HG03378 (cell line): ENCODE data around the gene DNAH7.
A peak's percentile ranks its signal among the peaks of the same experiment; 100 is the strongest.

Experiments used
- ATAC-seq: cut with Tn5 transposase; IDR thresholded peaks from one replicate; pipeline ENCODE4 v1.9.1; 2021; ENCODE audit warnings: mild to moderate bottlenecking, moderate library complexity; ENCODE audit not compliant: unreplicated experiment

Gene DNAH7

GRCh38 chr2:196079052-196079451 is 10.4 kb upstream of the DNAH7 start:
- ATAC-seq = no peak

- no peak for ATAC-seq
Observed at GRCh38 chr2:196077821-196078220, 9.2 kb upstream of the DNAH7 start.

DNA sequence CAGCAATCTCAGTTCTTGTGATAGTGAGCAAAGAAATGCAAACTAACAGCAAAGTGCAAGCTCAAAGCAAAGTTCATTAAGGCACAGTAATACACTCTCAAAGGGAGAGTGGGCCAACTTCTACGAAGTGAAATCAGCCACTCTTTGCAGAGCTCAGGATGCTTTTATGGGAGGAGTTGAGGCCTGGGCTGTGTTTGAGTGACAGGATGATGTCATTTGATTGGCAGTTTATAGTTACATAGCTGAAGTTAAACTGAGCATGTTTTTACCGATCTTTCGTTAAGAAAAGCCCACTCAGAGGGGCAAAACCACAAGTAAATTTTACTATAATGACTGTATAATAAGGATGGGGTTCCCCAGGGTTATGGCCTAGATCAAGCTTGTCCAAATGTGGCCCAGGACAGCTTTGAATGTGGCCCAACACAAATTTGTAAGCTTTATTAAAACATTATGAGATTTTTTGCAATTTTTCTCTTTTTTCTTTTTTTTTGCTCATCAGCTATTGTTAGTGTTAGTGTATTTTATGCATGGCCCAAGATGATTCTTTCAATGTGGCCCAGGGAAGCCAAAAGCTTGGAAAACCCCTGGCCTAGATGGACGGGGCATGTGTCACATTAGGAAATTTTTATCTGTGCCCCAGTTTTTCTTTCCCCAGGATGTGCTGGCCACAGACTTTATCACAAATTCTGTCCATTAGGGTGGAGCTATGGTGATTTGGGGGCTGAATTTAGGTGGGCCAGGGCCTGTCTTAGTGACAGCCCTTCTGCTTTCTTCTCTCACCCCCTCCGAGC is 8.3 kb upstream of the DNAH7 start:
- ATAC-seq = peak; percentile 54

GRCh38 chr2:196075196-196075595 is 6.6 kb upstream of the DNAH7 start:
- ATAC-seq = no peak

DNA sequence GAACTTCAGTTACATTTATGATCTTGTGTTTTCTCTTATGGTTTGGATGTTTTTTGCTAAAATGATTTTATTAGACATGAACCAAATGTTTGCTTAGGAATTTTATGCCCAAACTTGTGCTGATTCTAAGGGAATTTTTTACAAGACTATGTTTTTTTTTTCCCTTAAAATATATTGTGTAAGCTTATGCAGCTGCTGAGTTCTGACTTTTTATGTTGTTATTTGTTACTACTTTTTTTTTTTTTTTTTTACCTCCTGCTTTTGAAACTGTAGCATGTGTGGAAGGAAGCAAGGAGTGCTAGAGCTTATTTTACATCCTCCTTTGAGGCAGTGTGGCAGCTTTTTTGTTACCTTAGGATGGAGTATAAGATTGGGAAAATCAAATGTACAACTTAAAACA is 6.0 kb upstream of the DNAH7 start:
- no peak for ATAC-seq

DNA sequence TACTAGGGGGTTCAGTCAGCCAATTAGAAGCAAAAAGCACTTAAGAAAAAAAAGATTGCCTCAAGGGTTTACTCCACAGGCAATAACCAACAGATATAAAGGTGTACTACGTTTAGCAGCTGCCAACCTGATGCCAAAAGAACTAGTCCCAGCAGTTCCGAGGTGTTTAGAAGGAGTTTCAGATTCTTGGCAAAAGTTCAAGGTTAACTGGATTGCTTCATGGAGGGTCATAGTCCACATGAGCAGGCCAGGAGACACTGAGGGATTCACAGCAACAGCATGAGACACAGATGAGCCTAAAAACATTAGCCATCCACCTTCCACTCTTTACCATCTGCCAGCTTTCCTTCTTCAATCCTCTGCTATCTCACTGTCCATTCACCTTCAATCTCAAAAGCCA is 4.9 kb upstream of the DNAH7 start:
- no peak for ATAC-seq

DNA sequence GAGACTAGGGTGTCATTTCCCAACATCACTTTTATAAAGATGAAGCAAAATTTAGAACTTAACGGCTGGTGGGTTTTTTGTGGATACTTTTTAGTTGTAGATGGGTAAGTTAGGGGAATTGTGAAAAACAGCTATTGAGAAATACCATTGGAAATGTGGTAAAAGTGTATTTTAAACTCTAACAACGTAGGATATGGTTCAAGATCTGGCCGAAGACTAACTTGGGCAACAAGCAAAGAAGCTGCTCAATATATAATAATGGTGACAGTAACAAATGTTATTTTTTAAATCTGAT is 1.6 kb downstream of the DNAH7 start:
- no peak for ATAC-seq

- ATAC-seq = no peak
Observed at GRCh38 chr2:196066291-196067087, 2.1 kb downstream of the DNAH7 start.

DNA sequence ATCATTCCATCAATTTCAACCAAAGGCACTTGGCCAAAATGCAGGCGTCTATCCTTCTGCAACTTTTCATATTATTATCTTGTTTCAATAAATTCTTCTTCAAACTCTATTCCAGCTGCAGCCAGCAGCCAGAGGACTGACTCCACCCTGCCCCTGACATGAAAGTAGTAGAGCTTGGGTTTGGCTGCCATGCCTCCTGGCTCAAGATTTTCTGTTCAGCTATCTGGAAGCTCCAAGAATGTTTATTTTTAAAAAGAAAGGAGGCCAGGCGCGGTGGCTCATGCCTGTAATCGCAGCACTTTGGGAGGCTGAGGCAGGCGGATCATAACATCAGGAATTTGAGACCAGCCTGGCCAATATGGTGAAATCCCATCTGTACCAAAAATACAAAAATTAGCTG is 4.9 kb downstream of the DNAH7 start:
- ATAC-seq = no peak

GRCh38 chr2:196059491-196059960 is 9.1 kb downstream of the DNAH7 start:
- ATAC-seq = no peak

DNA sequence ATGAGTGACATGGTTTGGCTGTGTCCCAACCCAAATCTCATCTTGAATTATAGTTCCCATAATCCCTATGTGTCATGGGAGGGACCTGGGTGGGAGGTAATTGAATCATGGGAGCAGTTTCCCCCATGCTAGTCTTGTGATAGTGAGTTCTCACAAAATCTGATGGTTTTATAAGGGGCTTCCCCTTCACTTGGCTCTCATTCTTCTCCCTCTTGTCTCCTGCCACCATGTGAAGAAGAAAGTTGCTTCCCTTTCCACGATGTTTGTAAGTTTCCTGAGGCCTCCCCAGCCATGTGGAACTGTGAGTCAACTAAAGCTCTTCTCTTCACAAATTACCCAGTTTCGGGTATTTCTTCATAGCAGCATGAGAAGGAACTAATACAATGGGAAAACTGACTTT is 14.0 kb downstream of the DNAH7 start:
- ATAC-seq = no peak

DNA sequence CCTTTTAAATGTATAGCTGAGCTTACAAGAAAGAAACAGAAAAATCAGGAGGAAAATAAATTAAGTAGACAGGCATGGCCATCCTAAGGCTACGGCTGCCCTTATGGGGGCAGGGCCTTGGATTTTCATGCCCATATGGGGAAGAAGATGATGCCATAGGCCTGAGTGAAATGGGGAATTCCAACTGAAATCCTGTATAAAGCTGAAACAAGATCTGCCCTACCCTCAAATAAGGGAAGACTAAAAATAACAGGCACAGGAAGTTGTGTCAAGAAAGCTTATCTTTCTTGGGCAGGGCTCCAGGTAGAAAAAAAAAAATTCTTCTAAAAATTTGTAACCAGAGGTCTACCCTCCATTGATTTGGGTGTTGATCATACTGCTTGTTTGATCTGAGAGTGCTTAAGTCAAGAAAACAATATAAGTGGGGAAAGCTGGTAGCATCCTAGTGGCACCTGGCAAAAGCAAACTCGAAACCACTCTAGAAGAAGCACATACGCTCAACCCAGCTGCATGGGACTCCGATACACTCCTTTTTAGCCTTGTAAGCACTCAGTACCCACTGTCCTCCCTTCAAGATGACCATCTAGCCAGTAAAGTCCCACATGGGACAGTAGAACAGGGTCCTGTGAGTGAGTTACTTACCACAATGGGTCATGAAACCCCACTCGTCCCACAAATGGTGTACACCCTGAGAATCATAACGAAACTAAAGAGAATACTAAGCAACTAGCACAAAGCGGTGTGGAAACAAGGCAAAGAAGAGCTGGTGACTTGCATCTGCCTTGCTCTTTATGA is 22.3 kb downstream of the DNAH7 start:
- ATAC-seq = peak; percentile 53

GRCh38 chr2:196041786-196042185 is 26.9 kb downstream of the DNAH7 start:
- no peak for ATAC-seq

DNA sequence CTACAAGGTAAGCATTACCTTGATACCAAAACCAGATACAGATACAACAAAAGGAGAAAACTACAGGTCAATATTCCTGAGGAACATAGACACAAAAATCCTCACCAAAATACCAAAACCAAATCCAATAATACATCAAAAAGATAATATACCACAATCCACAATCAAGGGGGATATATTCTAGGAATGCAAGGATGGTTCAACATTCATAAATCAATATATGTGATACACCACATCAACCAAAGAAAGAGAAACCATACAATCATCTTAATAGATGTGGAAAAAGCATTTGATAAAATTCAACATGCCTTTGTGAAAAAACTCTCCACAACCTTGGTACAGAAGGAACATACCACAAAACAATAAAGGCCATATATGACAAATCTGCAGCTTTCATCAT is 28.4 kb downstream of the DNAH7 start:
- ATAC-seq = no peak

GRCh38 chr2:196036442-196036841 is 32.2 kb downstream of the DNAH7 start:
- no peak for ATAC-seq

DNA sequence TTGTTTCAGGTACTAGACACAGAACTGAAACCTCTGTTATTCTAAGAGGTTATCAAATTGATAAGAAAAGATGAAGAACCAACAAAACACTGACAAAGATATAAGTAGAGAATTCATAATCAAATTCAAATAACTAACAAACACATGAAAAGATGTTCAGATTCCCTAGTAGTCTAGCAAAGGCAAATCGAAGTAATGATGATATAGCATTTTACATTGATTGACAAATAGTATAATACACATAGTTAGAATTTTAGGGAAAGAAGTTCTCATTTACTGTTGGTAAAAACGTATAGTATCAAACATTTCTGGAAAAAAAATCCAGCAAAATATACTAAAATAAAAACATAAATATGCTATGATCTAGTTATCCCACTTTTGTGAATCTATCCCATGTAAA is 50.6 kb downstream of the DNAH7 start:
- no peak for ATAC-seq

DNA sequence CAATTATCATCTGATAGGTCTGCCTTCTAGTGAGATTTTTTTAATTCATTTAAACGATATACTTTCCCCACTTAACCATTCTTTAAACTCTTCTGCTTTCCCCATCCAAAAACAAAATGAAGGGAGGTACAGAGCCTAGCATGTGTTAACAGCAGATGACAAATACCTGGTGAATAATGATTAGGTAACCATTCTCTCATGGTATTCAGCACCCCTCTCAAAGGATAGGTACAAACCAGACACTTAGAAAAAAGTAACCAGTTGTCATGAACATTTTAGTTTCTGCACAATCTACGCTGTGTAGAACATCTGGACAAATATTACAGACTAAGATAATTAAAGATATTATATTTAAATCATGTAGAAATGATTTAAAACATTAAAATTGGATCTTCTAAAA is 56.3 kb downstream of the DNAH7 start:
- no peak for ATAC-seq

GRCh38 chr2:196000551-196000950 is 68.1 kb downstream of the DNAH7 start:
- no peak for ATAC-seq

DNA sequence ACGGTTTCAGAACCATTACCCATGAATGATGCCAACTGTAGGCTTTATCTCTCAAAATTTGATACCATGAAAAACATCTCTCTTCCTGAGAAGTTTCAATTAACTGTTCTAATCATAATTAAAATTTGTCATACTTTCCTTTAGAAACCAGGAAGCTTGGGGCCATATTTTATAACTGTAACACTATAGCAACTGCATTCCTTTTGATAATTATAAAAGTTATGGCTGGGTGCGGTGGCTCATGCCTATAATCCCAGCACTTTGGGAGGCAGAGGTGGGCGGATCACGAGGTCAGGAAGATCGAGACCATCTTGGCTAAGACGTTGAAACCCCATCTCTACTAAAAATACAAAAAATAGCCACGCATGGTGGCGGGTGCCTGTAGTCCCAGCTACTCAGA is 70.6 kb downstream of the DNAH7 start:
- no peak for ATAC-seq

DNA sequence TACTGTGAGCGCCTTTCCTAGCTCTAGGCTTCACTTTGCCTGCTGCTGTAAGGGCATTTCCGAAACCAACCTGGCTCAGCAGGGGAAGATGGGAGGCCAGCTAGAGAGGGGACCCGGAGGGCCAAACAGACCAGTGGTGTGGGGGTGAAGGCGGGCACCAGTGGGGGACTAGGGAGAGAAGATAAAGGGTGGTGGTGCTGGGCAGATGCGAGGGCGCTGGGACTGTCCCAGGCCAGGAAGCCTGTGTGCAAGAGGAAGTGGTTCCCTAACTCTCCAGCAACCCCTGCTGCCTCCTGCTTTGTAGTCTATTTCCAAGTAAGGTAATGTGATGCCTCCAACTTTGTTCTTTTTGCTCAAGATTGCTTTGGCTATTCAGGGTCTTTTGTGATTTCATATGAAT is 73.1 kb downstream of the DNAH7 start:
- ATAC-seq = no peak

- ATAC-seq = no peak
Observed at GRCh38 chr2:195993623-195994022, 75.0 kb downstream of the DNAH7 start.

DNA sequence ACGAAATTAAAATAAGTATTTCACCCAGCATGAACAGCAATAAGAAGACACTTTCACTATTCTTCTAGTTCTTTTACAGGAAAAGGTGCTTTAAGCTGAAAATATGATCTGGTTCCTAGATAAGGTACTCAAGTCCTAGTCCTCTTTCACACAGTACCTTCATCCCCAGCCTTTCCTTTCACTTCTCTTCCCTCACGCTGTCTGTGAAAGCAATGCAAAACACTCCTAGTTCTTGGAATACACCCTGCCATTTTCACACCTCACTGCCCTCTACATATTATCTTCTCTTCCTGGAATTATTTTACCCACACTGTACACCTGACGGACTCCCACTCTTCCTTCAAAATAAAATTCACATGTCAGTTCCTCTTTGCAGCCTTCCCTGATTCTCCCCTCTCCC is 82.9 kb downstream of the DNAH7 start:
- no peak for ATAC-seq
